Mesodermal cell (in vitro differentiated cells): ENCODE measurements around the gene NLRP6.
A peak's percentile ranks its signal among the peaks of the same experiment; 100 is the strongest.
"Not testable (repeated sequence)": the region's sequence is repeated elsewhere in the genome, so short reads cannot be mapped to it uniquely, and the experiment has no call there.

Experiments
- H3K27ac ChIP-seq: 2 replicates; pipeline ENCODE4 v1.7.0; 2013; ENCODE audit warnings: mild to moderate bottlenecking, low read depth, low read length, moderate library complexity; ENCODE audit not compliant: severe bottlenecking
- H3K36me3 ChIP-seq: 2 replicates; pipeline ENCODE4 v1.7.1; 2013; ENCODE audit warnings: mild to moderate bottlenecking, low read length, moderate library complexity; ENCODE audit not compliant: control insufficient read depth, insufficient read depth
- H3K4me1 ChIP-seq: one replicate; pipeline ENCODE4 v1.7.1; 2013; ENCODE audit warnings: mild to moderate bottlenecking, low read length; ENCODE audit not compliant: insufficient read depth, control insufficient read depth, poor library complexity, severe bottlenecking
- H3K4me3 ChIP-seq: 2 replicates; pipeline ENCODE4 v1.7.0; 2013; ENCODE audit warnings: low read length, control low read depth, mild to moderate bottlenecking; ENCODE audit not compliant: insufficient read depth, poor library complexity, severe bottlenecking; ENCODE audit errors: extremely low read depth
- H3K9me3 ChIP-seq: 2 replicates; pipeline ENCODE4 v1.7.1; 2013; ENCODE audit warnings: mild to moderate bottlenecking, low read length, moderate library complexity; ENCODE audit not compliant: control insufficient read depth
- WGBS, 2 experiments: methylation state at CpG; one replicate each; pipeline ENCODE4 v1.1.5; 2013; ENCODE audit warnings: missing lambda C conversion rate in 2 of 2; ENCODE audit not compliant: insufficient coverage in 2 of 2; 5-methylcytosine and 5-hydroxymethylcytosine counted together

The NLRP6 gene

GRCh38 chr11:329886-330253, 51.7 kb downstream of the NLRP6 start:
- Histone ChIP-seq H3K36me3 (no peaks in the 10 kb centered on the region), H3K9me3 (peaks cover 10% of the 10 kb centered on the region), H3K4me3 (no peak overlapping the region), H3K27ac (no peak overlapping the region), H3K4me1 (peaks cover 17% of the 10 kb centered on the region)
- WGBS, 2 experiments, result 100% methylated on average over 1 of the region's 2 CpGs; no CpG with 5 or more reads in 1 of the 2 experiments

GRCh38 chr11:330307-330693, 52.1 kb downstream of the NLRP6 start:
- Histone ChIP-seq H3K4me3 (no peak overlapping the region), H3K9me3 (peaks cover 10% of the 10 kb centered on the region), H3K36me3 (no peaks in the 10 kb centered on the region), H3K27ac (no peak overlapping the region), H3K4me1 (peaks cover 16% of the 10 kb centered on the region)
- WGBS, 2 experiments, result 89 to 90% methylated on average over 8 to 14 of the region's 14 CpGs

GRCh38 chr11:330694-331357, 52.6 kb downstream of the NLRP6 start:
- H3K27ac ChIP-seq, result no peak overlapping the region
- peaks cover 10% of the 10 kb centered on the region for H3K9me3 ChIP-seq
- peaks cover 18% of the 10 kb centered on the region for H3K4me1 ChIP-seq
- WGBS, 2 experiments, result 84 to 89% methylated on average over 24 to 34 of the region's 34 CpGs
- H3K4me3 ChIP-seq, result no peak overlapping the region
- no peaks in the 10 kb centered on the region for H3K36me3 ChIP-seq

GRCh38 chr11:331358-332060, 53.3 kb downstream of the NLRP6 start:
- Histone ChIP-seq H3K4me3 (no peak overlapping the region), H3K9me3 (peaks cover 10% of the 10 kb centered on the region), H3K36me3 (no peaks in the 10 kb centered on the region), H3K27ac (no peak overlapping the region), H3K4me1 (peaks cover 18% of the 10 kb centered on the region)
- 90 to 92% methylated on average over 16 to 18 of the region's 19 CpGs for WGBS, 2 experiments

GRCh38 chr11:332651-333480, 54.7 kb downstream of the NLRP6 start:
- WGBS, 2 experiments, result 96 to 98% methylated on average over 22 to 23 of the region's 23 CpGs
- Histone ChIP-seq H3K36me3 (no peaks in the 10 kb centered on the region), H3K27ac (no peak overlapping the region), H3K9me3 (peaks cover 10% of the 10 kb centered on the region), H3K4me3 (no peak overlapping the region), H3K4me1 (peaks cover 11% of the 10 kb centered on the region)

GRCh38 chr11:333616-334263, 55.5 kb downstream of the NLRP6 start:
- not testable (repeated sequence) for H3K27ac ChIP-seq, H3K4me3 ChIP-seq, H3K36me3 ChIP-seq, H3K9me3 ChIP-seq
- WGBS, 2 experiments, result 56 to 59% methylated on average over 13 of the region's 17 CpGs
- H3K4me1 ChIP-seq, result peaks cover 11% of the 10 kb centered on the region

- Histone ChIP-seq H3K36me3 (no peaks in the 10 kb centered on the region), H3K4me3 (no peak overlapping the region), H3K9me3 (peaks cover 10% of the 10 kb centered on the region), H3K4me1 (peaks cover 11% of the 10 kb centered on the region), H3K27ac (peak overlapping the region; percentile 51)
- WGBS, 2 experiments, result 11 to 16% methylated on average over 18 to 20 of the region's 25 CpGs
Observed at GRCh38 chr11:334264-334994, 56.2 kb downstream of the NLRP6 start.
